ENCODE measurements around the gene PRCP.
"Not testable (repeated sequence)": the region's sequence is repeated elsewhere in the genome, so short reads cannot be mapped to it uniquely, and the experiment has no call there.

PRCP gene

DNA sequence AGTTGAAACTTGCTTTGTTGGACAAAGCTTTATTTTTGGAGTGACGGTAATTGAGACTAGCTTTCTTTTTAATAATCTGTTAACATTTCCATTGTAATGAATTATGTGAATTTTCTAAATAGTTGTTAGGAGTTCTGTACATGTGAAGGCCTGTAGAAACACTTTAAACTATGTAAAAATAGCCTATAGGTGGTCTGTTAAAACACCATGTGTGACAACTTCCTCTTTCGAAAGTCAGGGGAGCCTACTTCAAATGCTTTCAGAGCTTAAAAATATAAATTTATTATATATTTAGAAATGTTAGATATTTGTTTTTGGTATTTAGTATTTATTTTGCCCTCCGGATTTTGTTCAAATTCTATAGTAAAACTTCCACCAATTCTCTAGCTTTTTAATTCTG is 30.0 kb upstream of the PRCP start:
- Histone ChIP-seq H3K27me3 (ENCODE audit: low read depth, low read length) (no peaks in the 10 kb centered on the region), H3K9me3 (ENCODE audit: control insufficient read depth in 1 of 2, low read length in 2 of 2) (no peaks in the 10 kb centered on the region), H3K4me1 (ENCODE audit: control insufficient read depth in 1 of 2, insufficient read depth in 2 of 2, low read length in 2 of 2) (no peaks in the 10 kb centered on the region), H3K36me3 (ENCODE audit: control insufficient read depth in 1 of 2, insufficient read depth in 2 of 2, low read length in 2 of 2) (no peaks in the 10 kb centered on the region), H3K27ac (ENCODE audit: low read length) (no peak overlapping the region), H3K4me3 (ENCODE audit: low read depth in 1 of 2, low read length in 2 of 2) (no peak overlapping the region)

DNA sequence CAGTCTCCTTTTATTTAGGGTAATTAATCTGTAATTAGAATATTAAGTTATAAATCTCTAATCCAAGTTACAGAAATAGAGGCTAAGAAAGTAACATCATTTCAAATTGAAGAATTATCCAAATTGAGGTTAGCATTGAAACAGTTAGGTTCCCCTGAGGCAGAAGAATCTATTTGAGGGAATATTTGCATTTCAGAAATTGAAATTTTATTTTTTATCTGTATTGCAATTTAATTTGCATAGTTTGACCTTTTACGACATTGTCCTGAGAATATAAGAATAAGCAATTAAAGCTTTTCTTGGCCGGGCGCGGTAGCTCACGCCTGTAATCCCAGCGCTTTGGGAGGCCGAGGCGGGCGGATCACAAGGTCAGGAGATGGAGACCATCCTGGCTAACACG is 28.9 kb upstream of the PRCP start:
- no peak overlapping the region for H3K27ac ChIP-seq (ENCODE audit: low read length)
- H3K4me1 ChIP-seq (ENCODE audit: control insufficient read depth in 1 of 2, insufficient read depth in 2 of 2, low read length in 2 of 2), result no peaks in the 10 kb centered on the region
- H3K27me3 ChIP-seq (ENCODE audit: low read depth, low read length), result no peaks in the 10 kb centered on the region
- H3K4me3 ChIP-seq (ENCODE audit: low read depth in 1 of 2, low read length in 2 of 2), result no peak overlapping the region
- H3K36me3 ChIP-seq (ENCODE audit: control insufficient read depth in 1 of 2, insufficient read depth in 2 of 2, low read length in 2 of 2), result no peaks in the 10 kb centered on the region
- no peaks in the 10 kb centered on the region for H3K9me3 ChIP-seq (ENCODE audit: control insufficient read depth in 1 of 2, low read length in 2 of 2)

DNA sequence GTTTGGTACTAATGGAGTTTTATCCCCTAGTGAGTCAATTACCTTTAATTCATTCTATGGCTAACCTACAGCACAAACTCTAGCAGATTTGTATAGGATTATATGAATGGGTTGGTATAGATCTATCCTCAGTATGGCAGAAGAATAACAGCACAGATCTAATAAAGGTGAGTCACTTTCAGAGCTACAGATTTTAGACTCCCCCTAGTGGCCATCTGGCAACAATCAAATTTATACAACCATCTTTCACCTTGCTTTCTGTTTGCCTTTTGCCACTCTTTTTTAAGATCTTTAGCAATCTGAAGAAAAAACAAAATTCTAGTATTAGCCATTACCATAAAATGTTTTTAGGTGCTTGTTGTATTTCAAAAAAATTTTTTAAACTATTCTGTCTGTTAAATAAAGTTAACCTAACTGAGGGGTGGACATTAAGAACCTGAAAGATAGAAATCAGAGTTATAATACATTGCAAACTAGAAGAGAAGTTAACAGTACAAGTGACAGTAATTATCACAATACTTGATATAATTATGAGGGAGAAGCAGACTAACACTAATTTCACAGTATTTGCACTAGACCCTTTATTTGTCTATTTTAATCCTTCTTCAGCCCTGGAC is 27.1 kb upstream of the PRCP start:
- H3K27ac ChIP-seq (ENCODE audit: low read length), result no peak overlapping the region
- no peak overlapping the region for H3K4me3 ChIP-seq (ENCODE audit: low read depth in 1 of 2, low read length in 2 of 2)
- no peaks in the 10 kb centered on the region for H3K9me3 ChIP-seq (ENCODE audit: control insufficient read depth in 1 of 2, low read length in 2 of 2)
- no peaks in the 10 kb centered on the region for H3K4me1 ChIP-seq (ENCODE audit: control insufficient read depth in 1 of 2, insufficient read depth in 2 of 2, low read length in 2 of 2)
- H3K36me3 ChIP-seq (ENCODE audit: control insufficient read depth in 1 of 2, insufficient read depth in 2 of 2, low read length in 2 of 2), result no peaks in the 10 kb centered on the region
- no peaks in the 10 kb centered on the region for H3K27me3 ChIP-seq (ENCODE audit: low read depth, low read length)

DNA sequence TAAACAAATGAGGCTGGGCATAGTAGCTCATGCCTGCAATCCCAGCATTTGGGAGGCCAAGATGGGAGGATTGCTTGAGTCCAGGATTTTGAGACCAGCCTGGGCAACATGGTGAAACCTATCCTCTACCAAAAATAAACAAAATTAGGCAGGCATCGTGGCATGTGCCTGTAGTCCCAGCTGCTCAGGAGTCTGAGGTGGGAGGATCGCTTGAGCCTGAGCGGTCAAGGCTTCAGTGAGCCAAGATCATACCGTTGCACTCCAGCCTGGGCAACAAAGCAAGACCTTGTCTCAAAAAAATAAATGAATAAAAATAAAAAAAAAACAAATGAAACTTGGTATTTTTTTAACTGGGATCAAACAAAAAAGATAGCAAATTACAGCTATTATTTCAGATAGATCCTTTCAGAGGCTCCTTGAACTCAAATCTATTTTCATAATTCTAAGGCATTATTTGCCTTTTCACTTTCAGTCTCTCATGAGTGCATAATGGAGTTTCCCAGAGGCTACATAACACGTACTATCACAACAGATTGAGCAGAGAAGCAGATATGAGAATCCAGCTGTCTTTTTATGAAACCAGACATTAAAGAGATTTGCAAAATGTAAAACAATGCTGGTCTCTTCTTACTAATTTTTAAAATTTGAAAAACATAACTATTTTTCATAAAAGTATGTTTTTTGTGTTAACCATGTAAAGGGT is 24.4 kb upstream of the PRCP start:
- Histone ChIP-seq H3K36me3 (ENCODE audit: control insufficient read depth in 1 of 2, insufficient read depth in 2 of 2, low read length in 2 of 2) (no peaks in the 10 kb centered on the region), H3K9me3 (ENCODE audit: control insufficient read depth in 1 of 2, low read length in 2 of 2) (no peaks in the 10 kb centered on the region), H3K4me3 (ENCODE audit: low read depth in 1 of 2, low read length in 2 of 2) (no peak overlapping the region), H3K4me1 (ENCODE audit: control insufficient read depth in 1 of 2, insufficient read depth in 2 of 2, low read length in 2 of 2) (no peaks in the 10 kb centered on the region), H3K27me3 (ENCODE audit: low read depth, low read length) (no peaks in the 10 kb centered on the region), H3K27ac (ENCODE audit: low read length) (no peak overlapping the region)

DNA sequence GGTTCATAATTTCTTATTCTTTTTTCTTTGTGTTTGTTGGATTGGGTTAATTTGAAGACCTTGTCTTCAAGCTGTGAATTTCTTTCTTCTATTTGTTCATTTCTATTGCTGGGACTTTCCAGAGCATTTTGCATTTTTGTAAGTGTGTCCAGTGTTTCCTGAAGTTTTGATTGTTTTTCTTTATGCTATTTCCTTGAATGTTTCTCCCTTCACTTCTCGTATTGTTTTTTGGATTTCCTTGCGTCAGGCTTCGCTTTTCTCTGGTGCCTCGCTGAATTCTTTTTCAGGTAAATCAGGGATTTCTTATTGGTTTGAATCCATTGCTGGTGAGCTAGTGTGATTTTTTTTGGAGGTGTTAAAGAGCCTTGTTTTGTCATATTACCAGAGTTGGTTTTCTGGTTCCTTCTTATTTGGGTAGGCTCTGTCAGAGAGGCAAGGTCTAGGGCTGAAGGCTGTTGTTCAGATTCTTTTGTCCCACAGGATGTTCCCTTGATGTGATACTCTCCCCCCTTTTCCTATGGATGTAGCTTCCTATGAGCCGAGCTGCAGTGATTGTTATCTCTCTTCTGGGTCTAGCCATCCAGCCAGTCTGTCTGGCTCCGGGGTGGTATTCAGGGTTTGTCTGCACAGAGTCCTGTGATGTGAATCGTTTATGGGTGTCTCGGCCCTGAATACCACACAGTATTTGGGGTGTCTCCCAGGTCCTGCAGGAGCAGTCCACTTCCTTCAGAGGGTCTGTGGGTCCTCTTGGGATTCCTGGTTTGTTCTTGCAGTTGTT is 22.4 kb upstream of the PRCP start:
- not testable (repeated sequence) for H3K36me3 ChIP-seq (ENCODE audit: control insufficient read depth in 1 of 2, insufficient read depth in 2 of 2, low read length in 2 of 2); H3K9me3 ChIP-seq (ENCODE audit: control insufficient read depth in 1 of 2, low read length in 2 of 2); H3K27me3 ChIP-seq (ENCODE audit: low read depth, low read length); H3K4me3 ChIP-seq (ENCODE audit: low read depth in 1 of 2, low read length in 2 of 2); H3K27ac ChIP-seq (ENCODE audit: low read length); H3K4me1 ChIP-seq (ENCODE audit: control insufficient read depth in 1 of 2, insufficient read depth in 2 of 2, low read length in 2 of 2)

DNA sequence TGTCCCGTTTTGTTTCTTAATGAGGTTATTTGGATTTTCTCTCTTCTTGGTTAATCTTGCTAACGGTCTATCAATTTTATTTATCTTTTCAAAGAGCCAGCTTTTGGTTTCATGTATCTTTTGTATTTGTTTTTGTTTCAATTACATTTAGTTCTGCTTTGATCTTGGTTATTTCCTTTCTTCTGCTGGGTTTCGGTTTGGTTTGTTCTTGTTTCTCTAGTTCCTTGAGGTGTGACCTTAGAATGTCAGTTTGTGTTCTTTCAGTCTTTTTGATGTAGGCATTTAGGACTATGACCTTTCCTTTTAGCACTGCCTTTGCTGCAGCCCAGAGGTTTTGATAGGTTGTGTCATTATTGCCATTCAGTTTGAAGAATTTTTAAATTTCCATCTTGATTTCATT is 20.0 kb upstream of the PRCP start:
- not testable (repeated sequence) for H3K9me3 ChIP-seq (ENCODE audit: control insufficient read depth in 1 of 2, low read length in 2 of 2); H3K27ac ChIP-seq (ENCODE audit: low read length); H3K4me3 ChIP-seq (ENCODE audit: low read depth in 1 of 2, low read length in 2 of 2); H3K36me3 ChIP-seq (ENCODE audit: control insufficient read depth in 1 of 2, insufficient read depth in 2 of 2, low read length in 2 of 2); H3K4me1 ChIP-seq (ENCODE audit: control insufficient read depth in 1 of 2, insufficient read depth in 2 of 2, low read length in 2 of 2); H3K27me3 ChIP-seq (ENCODE audit: low read depth, low read length)

DNA sequence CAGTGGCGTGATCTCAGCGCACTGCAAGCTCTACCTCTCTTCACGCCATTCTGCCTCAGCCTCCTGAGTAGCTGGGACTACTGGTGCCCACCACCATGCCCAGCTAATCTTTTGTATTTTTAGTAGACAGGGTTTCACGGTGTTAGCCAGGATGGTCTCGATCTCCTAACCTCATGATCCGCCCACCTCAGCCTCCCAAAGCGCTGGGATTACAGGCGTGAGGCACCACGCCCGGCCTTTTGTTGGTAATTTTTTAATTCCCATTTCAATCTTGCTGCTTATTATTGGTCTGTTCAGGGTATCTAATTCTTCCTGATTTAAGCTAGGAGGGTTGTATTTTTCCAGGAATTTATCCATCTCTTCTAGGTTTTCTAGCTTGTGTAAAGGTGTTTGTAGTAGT is 19.6 kb upstream of the PRCP start:
- not testable (repeated sequence) for H3K4me1 ChIP-seq (ENCODE audit: control insufficient read depth in 1 of 2, insufficient read depth in 2 of 2, low read length in 2 of 2); H3K4me3 ChIP-seq (ENCODE audit: low read depth in 1 of 2, low read length in 2 of 2); H3K9me3 ChIP-seq (ENCODE audit: control insufficient read depth in 1 of 2, low read length in 2 of 2); H3K27ac ChIP-seq (ENCODE audit: low read length); H3K36me3 ChIP-seq (ENCODE audit: control insufficient read depth in 1 of 2, insufficient read depth in 2 of 2, low read length in 2 of 2); H3K27me3 ChIP-seq (ENCODE audit: low read depth, low read length)

DNA sequence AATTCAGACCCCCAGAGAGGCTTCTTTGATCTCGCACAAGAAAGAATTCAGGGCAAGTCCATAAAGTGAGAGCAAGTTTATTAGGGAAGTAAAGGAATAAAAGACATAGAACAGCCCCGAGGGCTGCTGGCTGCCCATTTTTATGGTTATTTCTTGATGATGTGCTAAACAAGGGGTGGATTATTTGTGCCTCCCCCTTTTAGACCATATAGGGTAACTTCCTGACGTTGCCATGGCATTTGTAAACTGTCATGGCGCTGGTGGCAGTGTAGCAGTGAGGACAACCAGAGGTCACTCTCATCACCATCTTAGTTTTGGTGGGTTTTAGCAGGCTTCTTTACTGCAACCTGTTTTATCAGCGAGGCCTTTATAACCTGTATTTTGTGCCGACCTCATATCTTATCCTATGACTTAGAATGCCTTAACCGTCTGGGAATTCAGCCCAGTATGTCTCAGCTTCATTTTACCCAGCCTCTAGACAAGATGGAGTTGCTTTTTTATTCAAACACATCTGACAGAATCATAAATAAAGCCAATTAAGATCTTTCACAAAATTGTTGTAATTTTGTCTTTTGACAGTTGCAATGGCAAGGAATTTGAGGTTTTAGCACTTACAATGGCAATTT is 8.9 kb upstream of the PRCP start:
- Histone ChIP-seq H3K36me3 (ENCODE audit: control insufficient read depth in 1 of 2, insufficient read depth in 2 of 2, low read length in 2 of 2) (no peaks in the 10 kb centered on the region), H3K9me3 (ENCODE audit: control insufficient read depth in 1 of 2, low read length in 2 of 2) (no peaks in the 10 kb centered on the region), H3K27ac (ENCODE audit: low read length) (no peak overlapping the region), H3K27me3 (ENCODE audit: low read depth, low read length) (no peaks in the 10 kb centered on the region), H3K4me1 (ENCODE audit: control insufficient read depth in 1 of 2, insufficient read depth in 2 of 2, low read length in 2 of 2) (peaks cover 5 to 6% of the 10 kb centered on the region in 2 donors), H3K4me3 (ENCODE audit: low read depth in 1 of 2, low read length in 2 of 2) (no peak overlapping the region)

DNA sequence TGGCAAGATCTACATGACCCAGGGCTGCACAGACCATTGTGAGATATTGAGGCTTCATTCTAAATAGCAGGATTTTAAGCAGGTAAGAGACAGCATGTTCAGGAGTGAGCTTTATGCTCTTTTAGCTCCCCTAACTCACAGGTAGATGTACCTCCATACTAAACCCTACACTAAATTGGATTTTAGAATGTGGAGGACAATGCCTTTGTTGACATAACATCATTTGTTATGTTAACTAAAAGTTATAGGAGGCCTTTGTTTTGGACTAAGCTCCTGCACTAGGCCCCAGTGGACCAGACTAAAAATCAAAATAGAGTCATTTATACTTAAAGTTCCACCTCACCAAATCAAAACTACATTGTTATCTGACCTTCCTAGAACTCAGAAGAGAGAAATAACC is 8.1 kb upstream of the PRCP start:
- H3K9me3 ChIP-seq (ENCODE audit: control insufficient read depth in 1 of 2, low read length in 2 of 2), result no peaks in the 10 kb centered on the region
- peaks cover 5 to 6% of the 10 kb centered on the region in 2 donors for H3K4me1 ChIP-seq (ENCODE audit: control insufficient read depth in 1 of 2, insufficient read depth in 2 of 2, low read length in 2 of 2)
- H3K4me3 ChIP-seq (ENCODE audit: low read depth in 1 of 2, low read length in 2 of 2), result no peak overlapping the region
- no peaks in the 10 kb centered on the region for H3K27me3 ChIP-seq (ENCODE audit: low read depth, low read length)
- no peak overlapping the region for H3K27ac ChIP-seq (ENCODE audit: low read length)
- H3K36me3 ChIP-seq (ENCODE audit: control insufficient read depth in 1 of 2, insufficient read depth in 2 of 2, low read length in 2 of 2), result no peaks in the 10 kb centered on the region

DNA sequence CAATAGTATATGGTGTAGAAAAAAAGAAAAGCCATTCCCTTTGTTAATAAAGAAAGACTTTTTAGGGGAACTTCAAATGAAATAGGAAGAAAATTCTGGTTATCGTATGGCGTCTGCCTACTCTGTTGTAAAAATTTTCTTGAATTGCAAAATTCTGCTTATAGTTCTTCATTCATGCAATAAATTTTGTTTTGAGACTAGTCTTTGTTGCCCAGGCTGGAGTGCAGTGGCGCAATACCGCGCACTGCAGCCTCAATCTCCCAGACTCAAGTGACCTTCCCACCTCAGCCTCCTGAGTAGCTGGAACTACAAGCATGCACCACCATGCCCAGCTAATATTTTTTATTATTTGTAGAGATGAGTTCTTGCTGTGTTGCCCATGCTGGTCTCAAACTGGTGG is 7.1 kb upstream of the PRCP start:
- H3K4me3 ChIP-seq (ENCODE audit: low read depth in 1 of 2, low read length in 2 of 2), result no peak overlapping the region
- no peak overlapping the region for H3K27ac ChIP-seq (ENCODE audit: low read length)
- peaks cover 5 to 6% of the 10 kb centered on the region in 2 donors for H3K4me1 ChIP-seq (ENCODE audit: control insufficient read depth in 1 of 2, insufficient read depth in 2 of 2, low read length in 2 of 2)

DNA sequence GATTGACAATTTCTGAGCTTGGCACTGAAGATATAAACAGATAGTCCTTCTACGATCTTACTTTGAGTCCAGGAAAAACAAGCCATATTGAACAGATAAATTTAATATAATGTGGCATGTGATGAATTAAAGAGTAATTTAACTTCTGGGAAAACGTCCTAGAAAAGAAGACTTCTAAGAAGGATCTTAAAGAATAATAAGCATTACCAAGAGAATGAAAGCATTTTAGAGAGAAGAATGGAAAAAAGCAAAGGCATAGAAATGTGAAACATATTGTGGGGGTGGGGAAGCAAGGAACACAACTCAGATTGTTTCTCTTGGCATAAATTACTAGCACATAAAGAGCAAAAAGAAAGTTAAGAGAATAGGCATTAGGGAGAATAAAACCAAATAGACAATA is 6.7 kb upstream of the PRCP start:
- peaks cover 5 to 8% of the 10 kb centered on the region in 2 donors for H3K4me1 ChIP-seq (ENCODE audit: control insufficient read depth in 1 of 2, insufficient read depth in 2 of 2, low read length in 2 of 2)
- no peaks in the 10 kb centered on the region for H3K27me3 ChIP-seq (ENCODE audit: low read depth, low read length)
- H3K4me3 ChIP-seq (ENCODE audit: low read depth in 1 of 2, low read length in 2 of 2), result no peak overlapping the region
- H3K9me3 ChIP-seq (ENCODE audit: control insufficient read depth in 1 of 2, low read length in 2 of 2), result no peaks in the 10 kb centered on the region
- no peak overlapping the region for H3K27ac ChIP-seq (ENCODE audit: low read length)
- H3K36me3 ChIP-seq (ENCODE audit: control insufficient read depth in 1 of 2, insufficient read depth in 2 of 2, low read length in 2 of 2), result no peaks in the 10 kb centered on the region

More for the DNA sequence above, 7.1 kb upstream of the PRCP start:
- Histone ChIP-seq H3K9me3 (ENCODE audit: control insufficient read depth in 1 of 2, low read length in 2 of 2) (no peaks in the 10 kb centered on the region), H3K27me3 (ENCODE audit: low read depth, low read length) (no peaks in the 10 kb centered on the region), H3K36me3 (ENCODE audit: control insufficient read depth in 1 of 2, insufficient read depth in 2 of 2, low read length in 2 of 2) (no peaks in the 10 kb centered on the region)

All from muscle layer of duodenum (tissue), 2 donors.